A549 (cell line): Measurements from ENCODE around the gene NRN1. TPM values are rescaled to one million over a fixed set of nuclear protein-coding genes. Genes with fewer than 3 reads are reported as not detected.

ENCODE experiments used
- ATAC-seq, 2 experiments: fragments of 200-7000 bp in 1 of 2; fragments of >200 bp in 1 of 2; cut with Nextera tagmentation in 1 of 2; cut with Tn5 transposase in 1 of 2; 3 replicates each; pipeline versions ENCODE4 v1.8.0 to v1.9.1; 2018 to 2020; ENCODE audit warnings: mild to moderate bottlenecking in 1 of 2, moderate library complexity in 1 of 2
- CTCF ChIA-PET: fragments of 300-600 bp; sonication (Branson Sonifier 250); formaldehyde crosslinking; extraction: SDS; loops from one replicate; lab custom pipeline; 2021; ENCODE audit warnings: antibody characterized with exemption, inconsistent platforms; lab: Yijun Ruan, JAX
- POLR2A ChIA-PET: fragments of 350-600 bp; formaldehyde crosslinking; extraction: SDS; loops from one replicate; lab custom pipeline; 2021; ENCODE audit warnings: antibody characterized with exemption, inconsistent platforms; lab: Yijun Ruan, JAX
- DNase-seq, 2 experiments: peaks; one replicate each; pipeline versions ENCODE4 v3.0.0 to v3.0.0-alpha.2; 2011 to 2016; ENCODE audit warnings: low read depth in 1 of 2, low spot score in 1 of 2
- FAIRE-seq: peaks from 2 replicates; lab custom pipeline; 2011; peaks lifted over from hg19 to GRCh38; lab: Jason Lieb, UNC
- H3K27ac ChIP-seq, 2 experiments: fragments of >200 bp; sonication (Bioruptor Twin); formaldehyde crosslinking; 3 replicates each; pipeline ENCODE4 v1.5.1; 2016 to 2017
- H3K4me1 ChIP-seq: fragments of >200 bp; sonication (Bioruptor Twin); formaldehyde crosslinking; 3 replicates; pipeline ENCODE4 v1.6.1; 2016
- H3K4me2 ChIP-seq: fragments of >200 bp; sonication (Bioruptor Twin); formaldehyde crosslinking; 3 replicates; pipeline ENCODE4 v1.6.1; 2016
- H3K4me3 ChIP-seq: fragments of >200 bp; sonication (Bioruptor Twin); formaldehyde crosslinking; 3 replicates; pipeline ENCODE4 v1.5.1; 2016
- H3K9me3 ChIP-seq: fragments of >200 bp; sonication (Bioruptor Twin); formaldehyde crosslinking; 3 replicates; pipeline ENCODE4 v1.6.1; 2016
- CHD2 ChIP-seq: fragments of 150-350 bp; IDR thresholded peaks from 2 replicates; pipeline ENCODE4 v1.6.1; 2014; ENCODE audit warnings: low read length; ENCODE audit not compliant: partially characterized antibody
- CTCF ChIP-seq: fragments of >200 bp; sonication (Bioruptor Twin); formaldehyde crosslinking; IDR thresholded peaks from 3 replicates; pipeline ENCODE4 v1.5.1; 2016
- EP300 ChIP-seq, 2 experiments: fragments of >200 bp; sonication (Bioruptor Twin); formaldehyde crosslinking; IDR thresholded peaks; 2 replicates in 1 of 2; 3 replicates in 1 of 2; pipeline ENCODE4 v1.6.1; 2016 to 2017
- FOXS1 ChIP-seq: fragments of 250-450 bp; sonication (Bioruptor Pico); IDR thresholded peaks from 2 replicates; pipeline ENCODE4 v1.5.0; 2020; ENCODE audit warnings: mild to moderate bottlenecking, moderate library complexity
- JUN ChIP-seq, 2 experiments: fragments of >200 bp; sonication (Bioruptor Twin); formaldehyde crosslinking; IDR thresholded peaks; 2 replicates in 1 of 2; 3 replicates in 1 of 2; pipeline ENCODE4 v1.6.1; 2016 to 2017
- KDM5A ChIP-seq: fragments of 200-600 bp; sonication (generic); IDR thresholded peaks from 2 replicates; pipeline ENCODE4 v1.6.1; 2016; ENCODE audit warnings: antibody characterized with exemption, mild to moderate bottlenecking
- TFCP2L1 ChIP-seq: fragments of 250-450 bp; sonication (Bioruptor Pico); IDR thresholded peaks from 2 replicates; pipeline ENCODE4 v1.5.0; 2021; ENCODE audit warnings: mild to moderate bottlenecking
- WGBS: methylation state at CpG from one replicate; pipeline ENCODE4 v1.1.6; 2017; ENCODE audit errors: missing lambda C conversion rate; 5-methylcytosine and 5-hydroxymethylcytosine counted together
- polyA plus RNA-seq, 4 experiments: library from polyadenylated mRNA; depleted of rRNA in 3 of 4; stranded (reverse); fragments of >200 nt; fragmentation: RNase III in 1 of 4; extraction: RNeasy Plus Mini Kit Qiagen cat#74134 plus additional on column Dnase treatment in 1 of 4; gene quantifications; 2 replicates in 3 of 4; 3 replicates in 1 of 4; pipeline ENCODE4 v1.2.3, GENCODE V29; 2011 to 2017

Gene NRN1
- polyA plus RNA-seq, 2 of the 4 experiments (the other 2 are of a cell fraction) = 0.35 to 0.39 TPM

- no peak for TF ChIP-seq EP300 (IDR thresholded peaks at IDR 0.05)
- no peak for TF ChIP-seq KDM5A
- no peak for TF ChIP-seq CHD2
- TF ChIP-seq FOXS1 (CRISPR knock-in tag) = no peak
- peak; percentile 11; the same call in 1 of the 3 replicates for TF ChIP-seq CTCF
- no peak for TF ChIP-seq JUN (IDR thresholded peaks at IDR 0.05)
- no peak for TF ChIP-seq TFCP2L1
- H3K4me3 ChIP-seq = no peak overlapping the region
- H3K4me2 ChIP-seq = no peak overlapping the region
- no peak overlapping the region for H3K27ac ChIP-seq
- WGBS = 23% methylated on average over 5 of the region's 5 CpGs
- ChIA-PET CTCF (no interaction called here), POLR2A (no interaction called here)
- DNase-seq (peak in 1 of 2 experiments; percentile 29), FAIRE-seq (no peak), ATAC-seq (peak in 1 of 2 experiments; percentile 79; a peak in 3 of 6 replicates)
- no peaks in the 10 kb centered on the region for H3K9me3 ChIP-seq
- H3K4me1 ChIP-seq = no peaks in the 10 kb centered on the region
Observed at GRCh38 chr6:5950361-5950785, 56.4 kb downstream of the NRN1 start.
